ENCODE measurements around the gene HLA-DQB2. TPM values are rescaled to one million over a fixed set of nuclear protein-coding genes. Genes with fewer than 3 reads are reported as not detected.

Gene HLA-DQB2
- total and polyA plus RNA-seq, 7 donors: 0.38 to 1.2 (median 1.2) TPM; not detected in 4

DNA sequence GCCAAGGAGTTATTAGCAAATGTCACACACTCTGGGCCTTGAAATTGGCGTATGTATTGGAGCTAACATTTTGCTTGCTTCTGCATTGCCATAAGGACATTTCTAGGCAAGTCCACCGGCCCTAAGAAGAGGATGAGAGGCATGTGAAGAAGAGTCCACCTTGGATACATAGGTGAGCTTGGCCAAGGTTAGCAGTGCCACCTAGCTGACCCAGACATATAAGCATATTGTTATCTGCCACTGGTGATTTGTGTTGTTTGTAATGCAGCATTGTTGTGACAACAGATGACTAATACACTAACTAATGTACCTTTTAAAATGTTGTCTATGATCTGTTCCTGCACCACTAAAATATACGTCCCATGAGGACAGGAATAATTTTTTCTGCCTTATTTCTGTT is 46.9 kb downstream of the HLA-DQB2 start:
- no peak overlapping the region for H3K27ac ChIP-seq
- TF ChIP-seq, protein P1, sequence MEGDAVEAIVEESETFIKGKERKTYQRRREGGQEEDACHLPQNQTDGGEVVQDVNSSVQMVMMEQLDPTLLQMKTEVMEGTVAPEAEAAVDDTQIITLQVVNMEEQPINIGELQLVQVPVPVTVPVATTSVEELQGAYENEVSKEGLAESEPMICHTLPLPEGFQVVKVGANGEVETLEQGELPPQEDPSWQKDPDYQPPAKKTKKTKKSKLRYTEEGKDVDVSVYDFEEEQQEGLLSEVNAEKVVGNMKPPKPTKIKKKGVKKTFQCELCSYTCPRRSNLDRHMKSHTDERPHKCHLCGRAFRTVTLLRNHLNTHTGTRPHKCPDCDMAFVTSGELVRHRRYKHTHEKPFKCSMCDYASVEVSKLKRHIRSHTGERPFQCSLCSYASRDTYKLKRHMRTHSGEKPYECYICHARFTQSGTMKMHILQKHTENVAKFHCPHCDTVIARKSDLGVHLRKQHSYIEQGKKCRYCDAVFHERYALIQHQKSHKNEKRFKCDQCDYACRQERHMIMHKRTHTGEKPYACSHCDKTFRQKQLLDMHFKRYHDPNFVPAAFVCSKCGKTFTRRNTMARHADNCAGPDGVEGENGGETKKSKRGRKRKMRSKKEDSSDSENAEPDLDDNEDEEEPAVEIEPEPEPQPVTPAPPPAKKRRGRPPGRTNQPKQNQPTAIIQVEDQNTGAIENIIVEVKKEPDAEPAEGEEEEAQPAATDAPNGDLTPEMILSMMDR (IDR thresholded peaks at IDR 0.05): no peak
- H3K4me3 ChIP-seq: no peak overlapping the region
- H3K9me3 ChIP-seq: no peaks in the 10 kb centered on the region
- H3K36me3 ChIP-seq (ENCODE audit: insufficient read depth in 1 of 2, low read depth in 1 of 2): no peaks in the 10 kb centered on the region
- intact Hi-C loops (cut with DNase I): no loop called here
- ATAC-seq (no peak), DNase-seq (no peak)
- no peaks in the 10 kb centered on the region for H3K4me1 ChIP-seq
- no peaks in the 10 kb centered on the region for H3K27me3 ChIP-seq (ENCODE audit: insufficient read depth in 3 of 3, low read length in 2 of 3)
- WGBS, 3 donors: 85 to 96% (median 87%) methylated on average over 3 of the region's 3 CpGs

DNA sequence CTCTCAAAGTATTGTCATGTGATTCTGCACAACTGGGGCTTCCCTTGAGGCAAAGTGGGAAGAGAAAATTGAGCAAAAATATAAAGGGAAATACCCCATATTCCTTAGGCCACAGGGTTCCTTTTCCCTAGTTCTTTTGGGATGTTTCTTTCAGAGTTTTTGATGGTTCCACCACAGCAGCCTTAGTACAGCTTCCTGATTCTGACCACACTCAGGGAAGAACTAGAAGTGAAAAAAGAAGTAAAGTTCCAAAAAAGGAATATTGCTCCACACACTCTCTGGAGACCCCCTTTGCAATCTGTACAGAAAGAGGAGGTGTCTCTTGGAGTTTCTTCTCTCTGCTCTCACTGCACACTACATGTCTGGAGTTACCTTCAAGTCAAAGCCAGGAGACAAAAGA is 50.1 kb downstream of the HLA-DQB2 start:
- intact Hi-C loops (cut with DNase I): no loop called here
- Histone ChIP-seq H3K27ac (no peak overlapping the region), H3K36me3 (ENCODE audit: insufficient read depth in 1 of 2, low read depth in 1 of 2) (no peaks in the 10 kb centered on the region), H3K4me1 (no peaks in the 10 kb centered on the region), H3K4me3 (no peak overlapping the region), H3K27me3 (ENCODE audit: insufficient read depth in 3 of 3, low read length in 2 of 3) (no peaks in the 10 kb centered on the region), H3K9me3 (no peaks in the 10 kb centered on the region)
- ATAC-seq (no peak), DNase-seq (no peak)
- TF ChIP-seq, protein P1 (IDR thresholded peaks at IDR 0.05): no peak

DNA sequence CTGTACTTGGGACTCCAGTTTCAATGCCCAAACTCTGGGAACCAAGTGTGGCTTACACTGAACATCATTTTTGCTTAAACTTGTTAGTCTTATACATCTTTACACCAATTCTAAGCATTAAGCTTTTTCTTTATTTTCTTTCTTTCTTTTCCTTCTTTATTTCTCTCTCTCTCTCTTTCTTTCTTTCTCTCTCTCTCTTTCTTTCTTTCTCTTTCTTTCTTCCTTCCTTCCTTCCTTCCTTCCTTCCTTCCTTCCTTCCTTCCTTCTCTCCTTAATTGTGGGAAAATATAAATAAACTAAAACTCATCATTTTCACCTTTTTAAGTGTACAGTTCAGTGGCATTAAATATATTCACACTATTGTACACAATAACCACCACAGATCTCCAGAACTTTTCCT is 53.7 kb downstream of the HLA-DQB2 start:
- Histone ChIP-seq H3K36me3 (ENCODE audit: insufficient read depth in 1 of 2, low read depth in 1 of 2) (no peaks in the 10 kb centered on the region), H3K4me3 (no peak overlapping the region), H3K27ac (no peak overlapping the region), H3K9me3 (no peaks in the 10 kb centered on the region), H3K27me3 (ENCODE audit: insufficient read depth in 3 of 3, low read length in 2 of 3) (peaks cover 0 to 2% (median 0%) of the 10 kb centered on the region in 3 donors), H3K4me1 (no peaks in the 10 kb centered on the region)
- ATAC-seq: no peak
- intact Hi-C loops (cut with DNase I): loop anchor here in 1 of 2 donors (10.0 kb wide), 1 partner anchor 165 kb away; no protein-coding TSS in a partner anchor
- DNase-seq: no peak
- TF ChIP-seq, protein P1 (IDR thresholded peaks at IDR 0.05): no peak

Other genes with a start within 250 kb of the HLA-DQB2 start
- 10 to 100 TPM in 3 of 4 donors, 1 to 10 TPM in 1; 6.5 to 23.9 (median 12.5) TPM for gene HLA-DRB5, start 233.2 kb downstream of the HLA-DQB2 start, total RNA-seq
- 1 to 10 TPM in 1 of 3 donors, under 1 TPM in 2; 0.21 to 1.2 (median 0.25) TPM for gene HLA-DRB5, start 233.2 kb downstream of the HLA-DQB2 start, polyA plus RNA-seq
- 10 to 100 TPM; 16.9 to 49.4 (median 29.8) TPM for gene HLA-DRB1, start 173.7 kb downstream of the HLA-DQB2 start, total RNA-seq
- 10 to 100 TPM; 13.2 to 32.6 (median 20.5) TPM for gene HLA-DRB1, start 173.7 kb downstream of the HLA-DQB2 start, polyA plus RNA-seq
- gene HLA-DQA1, start 126.1 kb downstream of the HLA-DQB2 start, total RNA-seq: 1 to 10 TPM; 1.3 to 7.8 (median 6.2) TPM
- 1 to 10 TPM; 5.9 to 7.8 (median 5.9) TPM for gene HLA-DQA1, start 126.1 kb downstream of the HLA-DQB2 start, polyA plus RNA-seq
- gene HLA-DQB1, start 96.9 kb downstream of the HLA-DQB2 start, total RNA-seq: 1 to 10 TPM; 2.9 to 5.4 (median 4.2) TPM
- gene HLA-DQB1, start 96.9 kb downstream of the HLA-DQB2 start, polyA plus RNA-seq: 10 to 100 TPM in 1 of 3 donors, 1 to 10 TPM in 2; 8.2 to 10.8 (median 8.6) TPM
- gene HLA-DQA2, start 22.1 kb downstream of the HLA-DQB2 start, total RNA-seq: 1 to 10 TPM in 1 of 4 donors, under 1 TPM in 2, not detected in 1; 0.16 to 1.8 (median 0.99) TPM
- gene HLA-DQA2, start 22.1 kb downstream of the HLA-DQB2 start, polyA plus RNA-seq: not detected
- under 1 TPM in 1 of 4 donors, not detected in 3; 0.21 TPM for gene HLA-DOB, start 53.5 kb upstream of the HLA-DQB2 start, total RNA-seq
- under 1 TPM; 0.10 to 0.25 (median 0.18) TPM for gene HLA-DOB, start 53.5 kb upstream of the HLA-DQB2 start, polyA plus RNA-seq
- gene TAP2, start 75.2 kb upstream of the HLA-DQB2 start, total RNA-seq: 10 to 100 TPM; 13.6 to 18.5 (median 16.5) TPM
- 10 to 100 TPM in 1 of 3 donors, 1 to 10 TPM in 2; 7.6 to 16.6 (median 7.7) TPM for gene TAP2, start 75.2 kb upstream of the HLA-DQB2 start, polyA plus RNA-seq
- gene PSMB8, start 80.5 kb upstream of the HLA-DQB2 start, total RNA-seq: 10 to 100 TPM in 3 of 4 donors, 1 to 10 TPM in 1; 7.0 to 10.8 (median 10.2) TPM
- 10 to 100 TPM in 2 of 3 donors, 1 to 10 TPM in 1; 7.7 to 19.2 (median 14.2) TPM for gene PSMB8, start 80.5 kb upstream of the HLA-DQB2 start, polyA plus RNA-seq
- 10 to 100 TPM; 14.1 to 23.5 (median 16.8) TPM for gene TAP1, start 90.2 kb upstream of the HLA-DQB2 start, total RNA-seq
- 10 to 100 TPM; 15.2 to 21.7 (median 17.7) TPM for gene TAP1, start 90.2 kb upstream of the HLA-DQB2 start, polyA plus RNA-seq
- gene PSMB9, start 90.7 kb upstream of the HLA-DQB2 start, total RNA-seq: 10 to 100 TPM in 2 of 4 donors, 1 to 10 TPM in 2; 6.6 to 10.5 (median 10.0) TPM
- gene PSMB9, start 90.7 kb upstream of the HLA-DQB2 start, polyA plus RNA-seq: 10 to 100 TPM in 2 of 3 donors, 1 to 10 TPM in 1; 8.0 to 18.0 (median 13.2) TPM
- gene HLA-DMB, start 177.5 kb upstream of the HLA-DQB2 start, total RNA-seq: 1 to 10 TPM; 1.4 to 7.6 (median 3.6) TPM
- 1 to 10 TPM; 2.8 to 3.1 (median 2.9) TPM for gene HLA-DMB, start 177.5 kb upstream of the HLA-DQB2 start, polyA plus RNA-seq
- 10 to 100 TPM in 2 of 4 donors, 1 to 10 TPM in 2; 3.2 to 12.0 (median 9.4) TPM for gene HLA-DMA, start 189.6 kb upstream of the HLA-DQB2 start, total RNA-seq
- 1 to 10 TPM; 6.3 to 7.4 (median 7.1) TPM for gene HLA-DMA, start 189.6 kb upstream of the HLA-DQB2 start, polyA plus RNA-seq
- 100 to 1,000 TPM in 3 of 4 donors, 10 to 100 TPM in 1; 70.0 to 135 (median 115) TPM for gene BRD2, start 205.1 kb upstream of the HLA-DQB2 start, total RNA-seq
- 10 to 100 TPM; 62.2 to 93.0 (median 64.4) TPM for gene BRD2, start 205.1 kb upstream of the HLA-DQB2 start, polyA plus RNA-seq
- 1 to 10 TPM in 2 of 4 donors, under 1 TPM in 2; 0.48 to 1.5 (median 0.85) TPM for gene HLA-DOA, start 246.1 kb upstream of the HLA-DQB2 start, total RNA-seq
- gene HLA-DOA, start 246.1 kb upstream of the HLA-DQB2 start, polyA plus RNA-seq: under 1 TPM; 0.36 to 0.77 (median 0.58) TPM

Measured in psoas muscle (tissue), 8 donors.